Measurements from ENCODE around the gene PLAAT5. TPM values are rescaled to one million over a fixed set of nuclear protein-coding genes. Genes with fewer than 3 reads are reported as not detected.
A peak's percentile ranks its signal among the peaks of the same experiment; 100 is the strongest.

PLAAT5 gene
- total RNA-seq, 2 experiments from 2014 or later = 0.16 TPM; not detected in 1

GRCh38 chr11:63520606-63521170 is 29.7 kb upstream of the PLAAT5 start:
- DNase-seq (no peak), ATAC-seq (ENCODE audit: poor library complexity) (no peak)
- H3K36me3 Mint-ChIP-seq (ENCODE audit: low read depth) = no peaks in the 10 kb centered on the region
- Histone ChIP-seq H3K27me3 (ENCODE audit: control insufficient read depth in 1 of 2, insufficient read depth in 2 of 2, low read length in 2 of 2) (no peaks in the 10 kb centered on the region), H3K4me1 (ENCODE audit: insufficient read depth, low read length) (peaks cover 6% of the 10 kb centered on the region), H3K9me3 (ENCODE audit: control insufficient read depth in 1 of 2, insufficient read depth in 1 of 2, low read length in 2 of 2) (no peaks in the 10 kb centered on the region), H3K4me3 (ENCODE audit: low read length) (no peak overlapping the region), H3K27ac (ENCODE audit: low read depth in 1 of 2, low read length in 2 of 2) (no peak overlapping the region), H3K36me3 (ENCODE audit: insufficient read depth, low read length) (no peaks in the 10 kb centered on the region)
- TF ChIP-seq, protein P1, sequence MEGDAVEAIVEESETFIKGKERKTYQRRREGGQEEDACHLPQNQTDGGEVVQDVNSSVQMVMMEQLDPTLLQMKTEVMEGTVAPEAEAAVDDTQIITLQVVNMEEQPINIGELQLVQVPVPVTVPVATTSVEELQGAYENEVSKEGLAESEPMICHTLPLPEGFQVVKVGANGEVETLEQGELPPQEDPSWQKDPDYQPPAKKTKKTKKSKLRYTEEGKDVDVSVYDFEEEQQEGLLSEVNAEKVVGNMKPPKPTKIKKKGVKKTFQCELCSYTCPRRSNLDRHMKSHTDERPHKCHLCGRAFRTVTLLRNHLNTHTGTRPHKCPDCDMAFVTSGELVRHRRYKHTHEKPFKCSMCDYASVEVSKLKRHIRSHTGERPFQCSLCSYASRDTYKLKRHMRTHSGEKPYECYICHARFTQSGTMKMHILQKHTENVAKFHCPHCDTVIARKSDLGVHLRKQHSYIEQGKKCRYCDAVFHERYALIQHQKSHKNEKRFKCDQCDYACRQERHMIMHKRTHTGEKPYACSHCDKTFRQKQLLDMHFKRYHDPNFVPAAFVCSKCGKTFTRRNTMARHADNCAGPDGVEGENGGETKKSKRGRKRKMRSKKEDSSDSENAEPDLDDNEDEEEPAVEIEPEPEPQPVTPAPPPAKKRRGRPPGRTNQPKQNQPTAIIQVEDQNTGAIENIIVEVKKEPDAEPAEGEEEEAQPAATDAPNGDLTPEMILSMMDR (IDR thresholded peaks at IDR 0.05) = no peak
- CTCF ChIA-PET = no interaction called here
- H3K4me1 Mint-ChIP-seq (ENCODE audit: low read depth) = peaks cover 21% of the 10 kb centered on the region
- POLR2A ChIA-PET = interaction anchor here (0.7 to 3.4 kb wide), 4 partner anchors 11 to 358 kb away, joined by 3 to 18 read pairs (median 3); partner anchors contain the start of gene PLAAT4
- H3K27ac Mint-ChIP-seq = no peak overlapping the region
- intact Hi-C loops (cut with DNase I, micrococcal nuclease) = no loop called here
- H3K27me3 Mint-ChIP-seq = no peaks in the 10 kb centered on the region
- no peak overlapping the region for H3K4me3 Mint-ChIP-seq
- H3K9me3 Mint-ChIP-seq = no peaks in the 10 kb centered on the region

- Mint-ChIP-seq H3K4me3 (no peak overlapping the region), H3K9me3 (no peaks in the 10 kb centered on the region), H3K36me3 (ENCODE audit: low read depth) (no peaks in the 10 kb centered on the region), H3K27ac (peak overlapping the region; percentile 58), H3K4me1 (ENCODE audit: low read depth) (peaks cover 21% of the 10 kb centered on the region), H3K27me3 (no peaks in the 10 kb centered on the region)
- DNase-seq (peak in 3 of 14 experiments; percentile 33 to 74 (median 33)), ATAC-seq (ENCODE audit: poor library complexity) (peak; percentile 66)
- POLR2A ChIA-PET = interaction anchor here (0.7 to 3.4 kb wide), 2 partner anchors 18 to 30 kb away, joined by 4 to 18 read pairs; partner anchors contain the start of gene PLAAT4
- no peak overlapping the region for H3K27ac ChIP-seq (ENCODE audit: low read depth in 1 of 2, low read length in 2 of 2)
- H3K4me3 ChIP-seq (ENCODE audit: low read length) = no peak overlapping the region
- TF ChIP-seq, protein P1 (IDR thresholded peaks at IDR 0.05) = no peak
- no peaks in the 10 kb centered on the region for H3K36me3 ChIP-seq (ENCODE audit: insufficient read depth, low read length)
- H3K4me1 ChIP-seq (ENCODE audit: insufficient read depth, low read length) = peaks cover 6% of the 10 kb centered on the region
- H3K9me3 ChIP-seq (ENCODE audit: control insufficient read depth in 1 of 2, insufficient read depth in 1 of 2, low read length in 2 of 2) = no peaks in the 10 kb centered on the region
- intact Hi-C loops (cut with DNase I, micrococcal nuclease) = no loop called here
- no peaks in the 10 kb centered on the region for H3K27me3 ChIP-seq (ENCODE audit: control insufficient read depth in 1 of 2, insufficient read depth in 2 of 2, low read length in 2 of 2)
- CTCF ChIA-PET = no interaction called here
Observed at GRCh38 chr11:63518548-63518947, 27.6 kb upstream of the PLAAT5 start.

- intact Hi-C loops (cut with DNase I, micrococcal nuclease) = no loop called here
- no peaks in the 10 kb centered on the region for H3K36me3 Mint-ChIP-seq (ENCODE audit: low read depth)
- ATAC-seq (ENCODE audit: poor library complexity) = no peak
- TF ChIP-seq, protein P1 (IDR thresholded peaks at IDR 0.05) = no peak
- Histone ChIP-seq H3K4me3 (ENCODE audit: low read length) (no peak overlapping the region), H3K9me3 (ENCODE audit: control insufficient read depth in 1 of 2, insufficient read depth in 1 of 2, low read length in 2 of 2) (no peaks in the 10 kb centered on the region), H3K27me3 (ENCODE audit: control insufficient read depth in 1 of 2, insufficient read depth in 2 of 2, low read length in 2 of 2) (no peaks in the 10 kb centered on the region), H3K36me3 (ENCODE audit: insufficient read depth, low read length) (no peaks in the 10 kb centered on the region), H3K4me1 (ENCODE audit: insufficient read depth, low read length) (peaks cover 6% of the 10 kb centered on the region), H3K27ac (ENCODE audit: low read depth in 1 of 2, low read length in 2 of 2) (no peak overlapping the region)
- ChIA-PET POLR2A (interaction anchor here (0.6 kb wide), 1 partner anchor 125 kb away, joined by 3 read pairs; no protein-coding TSS in a partner anchor), CTCF (no interaction called here)
- DNase-seq = no peak
- H3K27me3 Mint-ChIP-seq = no peaks in the 10 kb centered on the region
- H3K4me3 Mint-ChIP-seq = no peak overlapping the region
- no peaks in the 10 kb centered on the region for H3K9me3 Mint-ChIP-seq
- peaks cover 19% of the 10 kb centered on the region for H3K4me1 Mint-ChIP-seq (ENCODE audit: low read depth)
- H3K27ac Mint-ChIP-seq = no peak overlapping the region
Observed at GRCh38 chr11:63517156-63517555, 26.2 kb upstream of the PLAAT5 start.
